ENCODE measurements around the gene SMIM21. TPM values are rescaled to one million over a fixed set of nuclear protein-coding genes. Genes with fewer than 3 reads are reported as not detected.

Gene SMIM21
- total RNA-seq, 6 donors from 2014 or later: not detected

DNA sequence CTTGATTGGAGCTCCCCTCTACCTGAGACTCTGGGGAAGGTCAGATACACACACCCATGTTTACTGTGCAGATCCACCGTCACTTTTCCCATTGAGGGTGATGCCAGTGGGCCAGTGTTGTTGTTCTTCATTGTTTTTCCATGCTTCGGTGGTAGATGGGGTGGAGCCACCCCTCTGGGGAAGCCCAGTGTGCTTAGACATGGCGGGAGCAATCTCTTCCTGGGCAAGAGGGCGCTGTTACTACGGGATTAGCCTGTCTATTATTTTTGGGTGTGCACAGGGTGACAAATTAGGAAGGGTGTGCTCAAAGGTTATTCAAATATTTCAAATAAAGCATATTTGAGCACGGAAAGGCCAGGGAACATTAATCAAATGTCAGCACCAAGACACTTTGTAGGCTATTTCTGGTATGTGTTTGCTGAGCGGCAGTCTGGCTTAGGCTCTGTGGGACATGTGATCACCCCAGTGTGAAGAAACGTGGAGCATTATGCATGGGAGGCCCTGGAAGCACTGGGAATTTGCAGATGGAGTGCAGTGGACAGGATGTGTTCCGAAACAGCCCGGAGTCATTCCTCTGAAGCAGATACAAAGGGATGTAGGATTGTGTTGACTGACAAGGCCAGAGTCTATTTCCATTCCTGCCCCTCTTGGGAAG is 34.8 kb upstream of the SMIM21 start:
- Histone ChIP-seq H3K4me3 (no peak overlapping the region), H3K27me3 (no peaks in the 10 kb centered on the region), H3K4me1 (no peaks in the 10 kb centered on the region), H3K9me3 (peaks cover 0 to 2% (median 0%) of the 10 kb centered on the region in 4 donors), H3K36me3 (no peaks in the 10 kb centered on the region), H3K27ac (no peak overlapping the region)
- WGBS, 2 donors: 62 to 71% methylated on average over 10 of the region's 10 CpGs
- ATAC-seq (ENCODE audit: low FRiP score in 2 of 2): no peak
- no peak for DNase-seq
- no peak for TF ChIP-seq POLR2A (IDR thresholded peaks at IDR 0.05)
- TF ChIP-seq, protein P1, sequence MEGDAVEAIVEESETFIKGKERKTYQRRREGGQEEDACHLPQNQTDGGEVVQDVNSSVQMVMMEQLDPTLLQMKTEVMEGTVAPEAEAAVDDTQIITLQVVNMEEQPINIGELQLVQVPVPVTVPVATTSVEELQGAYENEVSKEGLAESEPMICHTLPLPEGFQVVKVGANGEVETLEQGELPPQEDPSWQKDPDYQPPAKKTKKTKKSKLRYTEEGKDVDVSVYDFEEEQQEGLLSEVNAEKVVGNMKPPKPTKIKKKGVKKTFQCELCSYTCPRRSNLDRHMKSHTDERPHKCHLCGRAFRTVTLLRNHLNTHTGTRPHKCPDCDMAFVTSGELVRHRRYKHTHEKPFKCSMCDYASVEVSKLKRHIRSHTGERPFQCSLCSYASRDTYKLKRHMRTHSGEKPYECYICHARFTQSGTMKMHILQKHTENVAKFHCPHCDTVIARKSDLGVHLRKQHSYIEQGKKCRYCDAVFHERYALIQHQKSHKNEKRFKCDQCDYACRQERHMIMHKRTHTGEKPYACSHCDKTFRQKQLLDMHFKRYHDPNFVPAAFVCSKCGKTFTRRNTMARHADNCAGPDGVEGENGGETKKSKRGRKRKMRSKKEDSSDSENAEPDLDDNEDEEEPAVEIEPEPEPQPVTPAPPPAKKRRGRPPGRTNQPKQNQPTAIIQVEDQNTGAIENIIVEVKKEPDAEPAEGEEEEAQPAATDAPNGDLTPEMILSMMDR (IDR thresholded peaks at IDR 0.05): no peak
- TF ChIP-seq POLR2AphosphoS5 (IDR thresholded peaks at IDR 0.05): no peak
- no peak for TF ChIP-seq EP300 (IDR thresholded peaks at IDR 0.05)

DNA sequence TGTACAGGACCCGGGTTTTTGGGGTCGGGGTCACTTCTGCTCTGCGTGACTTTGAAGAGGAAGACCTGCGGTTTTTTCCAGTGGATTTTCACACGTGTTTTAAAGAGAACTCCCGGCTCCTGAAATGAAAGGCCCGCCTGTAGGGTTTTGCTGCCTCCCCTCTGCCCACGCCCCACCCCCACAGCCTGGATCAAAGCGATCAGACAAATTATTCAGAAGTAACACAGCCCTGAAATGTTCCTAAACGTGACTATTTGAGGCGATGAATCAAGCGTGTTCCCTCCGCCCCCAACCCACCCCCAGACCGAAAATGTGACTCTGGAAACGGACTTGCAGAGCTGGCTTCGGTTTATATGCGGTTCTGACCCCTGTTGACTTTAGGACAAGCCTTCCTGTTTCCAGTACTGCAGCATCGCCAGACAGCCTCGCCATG is 28.7 kb upstream of the SMIM21 start:
- H3K27me3 ChIP-seq: peaks cover 0 to 16% (median 7%) of the 10 kb centered on the region in 4 donors
- no peaks in the 10 kb centered on the region for H3K36me3 ChIP-seq
- H3K27ac ChIP-seq: no peak overlapping the region
- H3K4me3 ChIP-seq: peak overlapping the region in 3 of 4 donors; percentile 37 to 57 (median 52)
- DNase-seq: no peak
- ATAC-seq (ENCODE audit: low FRiP score in 2 of 2): peak in 1 of 2 donors; percentile 7
- peaks cover 0 to 2% (median 0%) of the 10 kb centered on the region in 4 donors for H3K9me3 ChIP-seq
- TF ChIP-seq, protein P1 (IDR thresholded peaks at IDR 0.05): no peak
- TF ChIP-seq POLR2A (IDR thresholded peaks at IDR 0.05) (no peak), EP300 (IDR thresholded peaks at IDR 0.05) (no peak), POLR2AphosphoS5 (IDR thresholded peaks at IDR 0.05) (no peak)
- 13 to 20% methylated on average over 10 to 19 of the region's 19 CpGs for WGBS, 2 donors
- H3K4me1 ChIP-seq: peaks cover 4 to 16% (median 11%) of the 10 kb centered on the region in 4 donors

DNA sequence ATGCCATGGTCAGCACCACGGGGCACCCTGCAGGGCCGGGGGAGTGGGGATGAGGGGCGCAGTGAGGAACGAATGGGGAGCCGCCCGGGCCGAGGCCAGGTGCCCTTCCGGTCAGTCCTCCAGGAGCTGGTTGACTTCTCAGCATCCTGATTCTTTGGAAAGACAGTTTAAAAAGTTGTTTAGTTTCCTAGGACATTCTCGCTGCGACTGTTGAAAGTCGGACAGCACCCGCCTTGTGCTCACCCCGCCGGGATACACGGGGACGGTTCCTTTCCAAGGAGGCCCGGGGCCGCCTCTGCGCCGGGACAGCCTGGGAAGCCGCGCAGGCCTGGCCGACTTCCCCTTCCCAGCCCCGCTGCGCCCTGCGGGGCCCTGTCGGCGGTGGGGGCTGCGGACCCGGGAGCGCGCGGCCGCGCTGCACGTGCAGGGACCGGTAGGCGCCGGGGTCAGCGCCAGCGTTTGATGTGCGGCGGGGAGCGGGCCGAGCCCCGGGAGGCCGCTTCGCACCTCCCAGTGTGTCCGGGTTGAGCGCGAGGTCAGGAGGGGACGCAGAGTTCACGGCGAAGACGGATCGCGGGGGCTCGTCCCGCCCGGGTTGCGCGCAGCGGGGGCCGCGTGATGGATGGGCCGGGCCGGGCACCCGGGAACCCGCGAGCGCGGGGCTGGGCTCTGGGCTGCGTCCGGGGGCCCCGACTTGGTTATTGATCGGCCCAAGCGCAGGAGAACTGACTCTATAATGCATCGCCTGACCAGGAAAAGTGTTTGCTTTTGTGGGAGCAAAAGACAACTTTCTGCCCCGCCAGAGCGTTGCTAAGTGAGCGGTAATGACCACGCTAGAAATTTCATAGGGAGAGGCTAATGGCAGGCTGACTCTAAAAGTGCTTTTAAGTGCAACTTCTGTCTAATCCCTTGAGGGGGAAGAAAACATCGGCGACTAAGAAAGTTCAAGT is 28.0 kb upstream of the SMIM21 start:
- WGBS, 2 donors: 18 to 23% methylated on average over 21 to 33 of the region's 84 CpGs
- Histone ChIP-seq H3K4me3 (peak overlapping the region in 3 of 4 donors; percentile 37 to 57 (median 52)), H3K27ac (peak overlapping the region; percentile 2 to 22 (median 8)), H3K36me3 (no peaks in the 10 kb centered on the region), H3K4me1 (peaks cover 4 to 16% (median 11%) of the 10 kb centered on the region in 4 donors), H3K9me3 (peaks cover 0 to 2% (median 0%) of the 10 kb centered on the region in 4 donors), H3K27me3 (peaks cover 0 to 16% (median 7%) of the 10 kb centered on the region in 4 donors)
- ATAC-seq (ENCODE audit: low FRiP score in 2 of 2) (peak in 1 of 2 donors; percentile 84), DNase-seq (peak in 1 of 2 donors; percentile 87)
- TF ChIP-seq POLR2AphosphoS5 (IDR thresholded peaks at IDR 0.05): no peak
- TF ChIP-seq, protein P1 (IDR thresholded peaks at IDR 0.05): no peak
- TF ChIP-seq EP300 (IDR thresholded peaks at IDR 0.05): no peak
- no peak for TF ChIP-seq POLR2A (IDR thresholded peaks at IDR 0.05)

DNA sequence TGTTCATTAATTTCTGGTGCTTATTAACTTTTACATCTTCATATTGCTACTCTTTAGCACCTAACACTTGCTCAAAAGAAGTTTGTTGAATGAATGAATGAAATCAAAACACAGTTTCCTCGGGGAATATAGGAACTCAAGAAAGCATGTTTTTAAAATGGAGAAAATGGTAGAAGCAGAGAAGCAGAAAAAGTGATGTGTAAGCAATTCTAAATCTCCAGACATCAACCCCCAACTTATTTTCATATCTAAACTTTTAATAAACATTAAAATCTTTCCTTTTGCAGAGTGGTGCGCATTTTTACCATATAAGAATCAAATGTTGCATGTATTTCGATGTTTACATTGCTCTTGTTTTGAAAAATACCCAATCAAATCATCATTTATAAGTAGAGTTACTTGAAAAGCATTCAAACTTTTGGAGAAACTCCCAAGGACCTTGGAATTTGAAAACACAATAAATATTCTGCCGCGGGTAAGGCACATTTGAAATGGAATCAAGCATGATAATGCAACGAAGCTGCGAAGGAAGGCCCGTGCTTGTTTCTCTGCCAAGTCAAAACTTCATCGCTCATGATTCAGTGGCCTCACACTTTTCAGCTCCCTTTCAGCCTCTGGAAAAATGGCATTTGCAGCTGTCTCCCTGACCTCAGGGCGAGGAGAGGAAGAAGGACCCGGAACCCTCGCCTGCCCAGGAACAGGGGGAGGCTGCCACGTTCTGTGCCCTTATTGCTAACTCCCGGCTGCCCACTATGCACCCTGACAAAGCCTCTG is 26.7 kb upstream of the SMIM21 start:
- Histone ChIP-seq H3K27me3 (peaks cover 0 to 16% (median 7%) of the 10 kb centered on the region in 4 donors), H3K4me1 (peaks cover 4 to 16% (median 11%) of the 10 kb centered on the region in 4 donors)
- no peak for DNase-seq

More for the DNA sequence above, 26.7 kb upstream of the SMIM21 start:
- Histone ChIP-seq H3K9me3 (peaks cover 0 to 2% (median 0%) of the 10 kb centered on the region in 4 donors), H3K27ac (no peak overlapping the region), H3K36me3 (no peaks in the 10 kb centered on the region), H3K4me3 (no peak overlapping the region)
- no peak for TF ChIP-seq POLR2A (IDR thresholded peaks at IDR 0.05)
- no peak for TF ChIP-seq POLR2AphosphoS5 (IDR thresholded peaks at IDR 0.05)
- TF ChIP-seq EP300 (IDR thresholded peaks at IDR 0.05): no peak
- TF ChIP-seq, protein P1 (IDR thresholded peaks at IDR 0.05): no peak
- no peak for ATAC-seq (ENCODE audit: low FRiP score in 2 of 2)
- WGBS, 2 donors: 80% methylated on average over 14 of the region's 14 CpGs

All from upper lobe of left lung (tissue), 6 donors.